Measurements from ENCODE around the gene DPP7.

DPP7 gene

GRCh38 chr9:137073992-137074399 lies 40.5 kb downstream of the DPP7 start:
- no peaks in the 10 kb centered on the region for H3K36me3 ChIP-seq (ENCODE audit: control insufficient read depth, insufficient read depth, low read length)
- no peak overlapping the region for H3K4me3 ChIP-seq (ENCODE audit: low read length)
- H3K4me1 ChIP-seq (ENCODE audit: control insufficient read depth, insufficient read depth, low read length), result peaks cover 41% of the 10 kb centered on the region
- peaks cover 4% of the 10 kb centered on the region for H3K27me3 ChIP-seq (ENCODE audit: control insufficient read depth, insufficient read depth, low read length)
- H3K9me3 ChIP-seq (ENCODE audit: control insufficient read depth, low read length), result no peaks in the 10 kb centered on the region
- H3K9ac ChIP-seq (ENCODE audit: low read length), result no peak overlapping the region

DNA sequence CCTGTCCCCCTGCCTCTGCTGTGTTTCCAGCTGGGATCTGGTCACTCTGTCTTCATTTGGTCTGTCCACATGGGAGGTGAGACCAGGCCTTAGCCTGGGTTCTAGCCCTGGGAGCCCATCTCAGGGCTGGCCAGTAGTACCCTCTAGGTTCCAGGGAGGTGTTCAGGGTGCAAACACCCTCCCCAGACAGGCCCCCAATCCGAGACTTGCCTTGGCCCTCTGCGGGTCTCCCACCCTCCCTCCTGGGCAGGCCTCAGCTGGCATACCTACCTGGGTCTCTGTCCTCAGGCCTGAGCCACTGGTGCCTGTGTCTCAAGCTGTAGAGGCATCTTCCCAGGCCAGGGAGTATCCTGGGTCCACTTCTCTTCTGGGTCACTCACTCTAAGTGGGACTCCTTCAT lies 43.3 kb downstream of the DPP7 start:
- H3K9ac ChIP-seq (ENCODE audit: low read length), result peak overlapping the region; percentile 65
- peaks cover 41% of the 10 kb centered on the region for H3K4me1 ChIP-seq (ENCODE audit: control insufficient read depth, insufficient read depth, low read length)
- no peak overlapping the region for H3K4me3 ChIP-seq (ENCODE audit: low read length)

DNA sequence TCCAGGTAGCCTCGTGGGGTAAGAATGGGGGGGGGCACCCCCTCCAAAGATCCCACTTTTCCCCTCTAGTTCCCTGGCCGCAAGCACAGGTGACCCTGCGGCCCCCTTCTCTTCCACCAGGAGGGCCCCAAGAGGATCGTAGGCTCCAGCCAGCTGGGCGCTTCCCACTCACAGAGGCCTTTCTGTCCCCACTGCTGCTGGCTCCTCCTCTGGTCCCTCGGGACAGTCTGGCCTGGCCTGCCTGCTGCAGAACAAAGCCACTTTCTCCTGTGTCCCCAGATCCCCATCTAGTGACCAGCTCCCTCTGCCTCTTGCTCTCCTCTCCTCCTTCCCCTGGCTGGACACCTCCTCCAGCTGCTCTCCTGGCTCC lies 43.6 kb downstream of the DPP7 start:
- Histone ChIP-seq H3K4me1 (ENCODE audit: control insufficient read depth, insufficient read depth, low read length) (peaks cover 42% of the 10 kb centered on the region), H3K4me3 (ENCODE audit: low read length) (no peak overlapping the region), H3K9ac (ENCODE audit: low read length) (peak overlapping the region; percentile 65), H3K9me3 (ENCODE audit: control insufficient read depth, low read length) (no peaks in the 10 kb centered on the region), H3K36me3 (ENCODE audit: control insufficient read depth, insufficient read depth, low read length) (no peaks in the 10 kb centered on the region), H3K27me3 (ENCODE audit: control insufficient read depth, insufficient read depth, low read length) (peaks cover 13% of the 10 kb centered on the region)

More for the DNA sequence above, 43.3 kb downstream of the DPP7 start:
- H3K9me3 ChIP-seq (ENCODE audit: control insufficient read depth, low read length), result no peaks in the 10 kb centered on the region
- no peaks in the 10 kb centered on the region for H3K36me3 ChIP-seq (ENCODE audit: control insufficient read depth, insufficient read depth, low read length)
- H3K27me3 ChIP-seq (ENCODE audit: control insufficient read depth, insufficient read depth, low read length), result peaks cover 13% of the 10 kb centered on the region

GRCh38 chr9:137070201-137070905 lies 44.2 kb downstream of the DPP7 start, which contains the start of gene SAPCD2:
TSS of gene SAPCD2 (minus strand) at chr9:137070557. CDS start at chr9:137070460, 97 bp downstream.
- Histone ChIP-seq H3K4me3 (ENCODE audit: low read length) (peak within 1 kb of the TSS; percentile 25), H3K4me1 (ENCODE audit: control insufficient read depth, insufficient read depth, low read length) (peaks cover 42% of the 10 kb centered on the region), H3K9ac (ENCODE audit: low read length) (peak within 1 kb of the TSS; percentile 65), H3K36me3 (ENCODE audit: control insufficient read depth, insufficient read depth, low read length) (no peaks in the 10 kb centered on the region), H3K27me3 (ENCODE audit: control insufficient read depth, insufficient read depth, low read length) (peaks cover 13% of the 10 kb centered on the region), H3K9me3 (ENCODE audit: control insufficient read depth, low read length) (no peaks in the 10 kb centered on the region)

DNA sequence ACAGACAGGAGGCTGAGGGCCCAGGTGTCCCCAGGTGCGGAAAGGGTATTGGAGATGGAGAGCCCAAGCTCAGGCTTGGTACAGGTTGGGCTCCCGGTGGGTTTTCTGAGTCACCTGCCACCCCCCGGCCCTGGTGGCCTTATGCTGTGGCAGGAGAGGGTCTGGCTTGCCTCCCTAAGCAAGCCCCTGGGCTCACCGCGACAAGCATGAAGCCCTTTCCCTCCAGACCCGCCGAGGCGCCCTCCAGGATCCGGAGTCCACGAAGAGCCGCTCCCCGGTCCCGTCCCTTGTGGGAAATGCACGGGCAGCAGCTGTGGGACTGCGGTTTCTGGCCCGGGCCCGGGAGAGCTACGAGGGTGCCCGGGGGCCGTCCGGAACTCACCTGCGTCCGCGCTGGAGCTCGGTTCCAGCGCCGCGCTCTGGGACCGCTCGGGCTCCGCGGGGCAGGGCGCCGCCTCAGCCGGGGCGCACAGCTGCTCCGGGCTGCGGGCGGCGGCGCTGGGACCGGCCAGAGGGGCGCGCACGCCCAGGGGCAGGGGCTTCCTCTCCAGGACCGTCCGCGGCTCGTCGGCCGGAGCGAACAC lies 44.9 kb downstream of the DPP7 start:
- H3K36me3 ChIP-seq (ENCODE audit: control insufficient read depth, insufficient read depth, low read length), result no peaks in the 10 kb centered on the region
- peaks cover 42% of the 10 kb centered on the region for H3K4me1 ChIP-seq (ENCODE audit: control insufficient read depth, insufficient read depth, low read length)
- H3K9me3 ChIP-seq (ENCODE audit: control insufficient read depth, low read length), result no peaks in the 10 kb centered on the region
- no peak overlapping the region for H3K9ac ChIP-seq (ENCODE audit: low read length)
- peaks cover 13% of the 10 kb centered on the region for H3K27me3 ChIP-seq (ENCODE audit: control insufficient read depth, insufficient read depth, low read length)
- no peak overlapping the region for H3K4me3 ChIP-seq (ENCODE audit: low read length)

DNA sequence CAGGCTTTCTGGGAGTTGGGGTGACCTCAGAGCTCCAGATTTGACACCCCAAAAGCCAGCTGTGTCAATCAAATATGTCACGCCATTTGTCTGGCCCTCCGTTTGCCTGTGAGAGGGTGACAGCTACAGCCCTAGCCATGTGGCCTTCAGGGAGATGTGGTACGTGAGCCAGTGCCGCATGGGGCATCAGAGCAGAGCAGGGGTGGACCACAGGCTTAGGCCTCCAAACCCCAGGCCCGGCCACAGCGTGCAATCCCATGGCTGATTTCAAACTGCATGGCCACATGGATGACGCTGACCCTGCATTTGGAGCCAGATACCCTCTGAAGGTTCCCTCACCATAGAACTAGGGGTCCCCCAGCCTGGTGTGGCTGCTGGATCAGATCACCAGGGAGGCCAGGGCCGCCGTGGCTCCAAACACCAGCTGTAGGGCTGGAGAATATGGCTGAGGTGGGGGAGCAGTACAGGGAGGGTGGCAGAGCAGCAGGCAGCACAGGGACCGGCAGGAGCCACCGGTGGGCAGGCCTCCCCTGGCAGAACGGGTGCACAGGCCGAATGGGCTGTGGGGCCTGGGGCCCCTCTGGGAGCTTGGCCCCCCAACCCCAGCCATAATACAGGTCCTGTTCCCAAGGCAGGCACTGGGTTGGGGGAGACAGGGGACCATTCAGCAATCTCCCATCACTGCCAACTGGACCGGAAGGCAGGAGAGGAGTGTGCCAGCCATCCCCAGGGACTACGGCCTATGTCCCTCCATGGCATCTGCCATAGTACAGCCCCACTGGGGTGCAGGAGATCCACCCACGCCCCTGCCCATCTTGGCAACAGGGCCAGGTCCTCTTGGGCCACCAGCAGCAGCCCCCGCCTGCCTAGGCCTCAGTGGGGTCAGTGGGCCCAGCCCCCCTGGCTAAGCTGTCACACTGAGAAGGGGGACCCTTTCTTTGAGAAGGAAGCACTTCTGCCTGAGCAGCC lies 45.7 kb downstream of the DPP7 start:
- H3K27me3 ChIP-seq (ENCODE audit: control insufficient read depth, insufficient read depth, low read length), result peaks cover 13% of the 10 kb centered on the region
- H3K9me3 ChIP-seq (ENCODE audit: control insufficient read depth, low read length), result no peaks in the 10 kb centered on the region
- no peaks in the 10 kb centered on the region for H3K36me3 ChIP-seq (ENCODE audit: control insufficient read depth, insufficient read depth, low read length)
- H3K4me1 ChIP-seq (ENCODE audit: control insufficient read depth, insufficient read depth, low read length), result peaks cover 43% of the 10 kb centered on the region
- no peak overlapping the region for H3K4me3 ChIP-seq (ENCODE audit: low read length)
- H3K9ac ChIP-seq (ENCODE audit: low read length), result no peak overlapping the region

GRCh38 chr9:137067860-137068538 lies 46.5 kb downstream of the DPP7 start:
- H3K9ac ChIP-seq (ENCODE audit: low read length), result no peak overlapping the region
- peaks cover 42% of the 10 kb centered on the region for H3K4me1 ChIP-seq (ENCODE audit: control insufficient read depth, insufficient read depth, low read length)
- no peaks in the 10 kb centered on the region for H3K9me3 ChIP-seq (ENCODE audit: control insufficient read depth, low read length)
- no peak overlapping the region for H3K4me3 ChIP-seq (ENCODE audit: low read length)
- no peaks in the 10 kb centered on the region for H3K36me3 ChIP-seq (ENCODE audit: control insufficient read depth, insufficient read depth, low read length)
- peaks cover 13% of the 10 kb centered on the region for H3K27me3 ChIP-seq (ENCODE audit: control insufficient read depth, insufficient read depth, low read length)

DNA sequence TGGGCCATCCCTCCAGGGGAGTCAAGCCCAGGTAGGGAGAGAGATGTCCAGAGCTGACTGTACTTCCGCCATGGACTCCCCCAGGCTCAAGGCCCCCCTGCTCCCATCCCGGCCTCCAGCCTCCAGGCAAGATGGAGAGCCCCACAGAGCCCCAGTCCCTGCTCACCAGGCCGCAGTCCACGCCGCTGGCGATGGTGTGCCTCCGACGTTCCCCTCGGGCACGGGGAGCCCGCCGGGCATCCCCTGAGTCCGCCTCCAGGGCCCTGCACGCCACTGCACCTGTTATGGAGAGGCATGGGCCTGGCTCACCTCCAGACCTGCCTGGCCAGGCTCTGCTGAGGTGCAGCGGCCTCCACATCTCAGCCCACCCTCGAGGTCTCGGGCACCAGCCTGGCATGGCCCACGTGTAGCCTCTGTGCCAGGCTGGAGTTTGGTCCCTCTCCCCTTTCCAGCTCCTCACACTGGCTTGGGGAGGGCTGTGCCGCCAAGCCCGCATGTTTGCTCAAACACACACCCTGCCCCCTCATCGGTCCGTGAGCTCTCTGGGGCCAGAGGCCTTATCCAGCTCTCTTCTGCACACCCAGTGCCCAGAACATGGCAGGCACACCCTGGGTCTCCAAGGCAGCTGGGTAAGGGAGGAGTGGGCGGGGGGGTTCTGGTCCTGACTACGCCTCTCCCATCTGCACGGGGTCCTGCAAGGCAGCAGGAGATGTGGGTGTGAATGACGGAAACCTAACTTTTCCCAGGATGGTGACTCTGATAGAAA lies 48.3 kb downstream of the DPP7 start:
- no peak overlapping the region for H3K9ac ChIP-seq (ENCODE audit: low read length)
- no peak overlapping the region for H3K4me3 ChIP-seq (ENCODE audit: low read length)
- H3K9me3 ChIP-seq (ENCODE audit: control insufficient read depth, low read length), result no peaks in the 10 kb centered on the region
- H3K36me3 ChIP-seq (ENCODE audit: control insufficient read depth, insufficient read depth, low read length), result no peaks in the 10 kb centered on the region
- peaks cover 41% of the 10 kb centered on the region for H3K4me1 ChIP-seq (ENCODE audit: control insufficient read depth, insufficient read depth, low read length)
- H3K27me3 ChIP-seq (ENCODE audit: control insufficient read depth, insufficient read depth, low read length), result peaks cover 13% of the 10 kb centered on the region

GRCh38 chr9:137065336-137065967 lies 49.1 kb downstream of the DPP7 start:
- H3K9me3 ChIP-seq (ENCODE audit: control insufficient read depth, low read length), result no peaks in the 10 kb centered on the region
- H3K4me1 ChIP-seq (ENCODE audit: control insufficient read depth, insufficient read depth, low read length), result peaks cover 33% of the 10 kb centered on the region
- peaks cover 13% of the 10 kb centered on the region for H3K27me3 ChIP-seq (ENCODE audit: control insufficient read depth, insufficient read depth, low read length)
- H3K9ac ChIP-seq (ENCODE audit: low read length), result no peak overlapping the region
- H3K36me3 ChIP-seq (ENCODE audit: control insufficient read depth, insufficient read depth, low read length), result no peaks in the 10 kb centered on the region
- H3K4me3 ChIP-seq (ENCODE audit: low read length), result no peak overlapping the region

DNA sequence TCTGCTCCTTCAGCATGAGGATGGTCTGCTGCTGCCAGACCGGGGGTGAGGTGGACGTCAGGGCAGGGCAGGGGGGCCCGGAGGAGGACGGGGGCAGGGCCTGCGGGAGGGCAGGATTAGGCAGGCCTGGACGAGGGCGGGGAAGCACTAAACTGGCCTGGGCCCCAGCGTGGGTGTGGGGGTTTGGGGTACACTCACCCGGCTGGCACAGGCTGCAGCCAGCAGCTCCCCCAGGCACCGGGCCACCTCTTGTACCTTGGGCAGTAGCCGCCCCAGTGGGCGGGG lies 49.7 kb downstream of the DPP7 start:
- no peak overlapping the region for H3K9ac ChIP-seq (ENCODE audit: low read length)
- H3K36me3 ChIP-seq (ENCODE audit: control insufficient read depth, insufficient read depth, low read length), result no peaks in the 10 kb centered on the region
- H3K27me3 ChIP-seq (ENCODE audit: control insufficient read depth, insufficient read depth, low read length), result peaks cover 13% of the 10 kb centered on the region
- peaks cover 33% of the 10 kb centered on the region for H3K4me1 ChIP-seq (ENCODE audit: control insufficient read depth, insufficient read depth, low read length)
- H3K4me3 ChIP-seq (ENCODE audit: low read length), result no peak overlapping the region
- H3K9me3 ChIP-seq (ENCODE audit: control insufficient read depth, low read length), result no peaks in the 10 kb centered on the region

Measured in mucosa of stomach (tissue), 1 donor.